NCI-H2029 treated with DMSO at 0.1 percent for 48 hours (cell line): ENCODE results near the gene PKP3.
"Not testable (repeated sequence)": the region's sequence is repeated elsewhere in the genome, so short reads cannot be mapped to it uniquely, and the experiment has no call there.

Source experiments
- DNase-seq: peaks from one replicate; lab custom pipeline; 2025; lab: John Stamatoyannopoulos, UW

The PKP3 gene

GRCh38 chr11:379205-380094 lies 14.6 kb upstream of the PKP3 start:
- no peak for DNase-seq

GRCh38 chr11:380095-380480 lies 13.9 kb upstream of the PKP3 start:
- DNase-seq: no peak

- DNase-seq: no peak
Observed at GRCh38 chr11:380491-380890, 13.5 kb upstream of the PKP3 start.

GRCh38 chr11:380996-381395 lies 13.0 kb upstream of the PKP3 start:
- no peak for DNase-seq

GRCh38 chr11:381501-382072 lies 12.4 kb upstream of the PKP3 start:
- DNase-seq: no peak

GRCh38 chr11:382081-382629 lies 11.9 kb upstream of the PKP3 start:
- no peak for DNase-seq

GRCh38 chr11:383431-383830 lies 10.6 kb upstream of the PKP3 start:
- DNase-seq: no peak

GRCh38 chr11:384511-384910 lies 9.5 kb upstream of the PKP3 start:
- no peak for DNase-seq

- DNase-seq: no peak
Observed at GRCh38 chr11:385594-386351, 8.2 kb upstream of the PKP3 start.

GRCh38 chr11:386483-386882 lies 7.5 kb upstream of the PKP3 start:
- DNase-seq: no peak

- no peak for DNase-seq
Observed at GRCh38 chr11:387193-387793, 6.7 kb upstream of the PKP3 start.

- not testable (repeated sequence) for DNase-seq
Observed at GRCh38 chr11:389369-389768, 4.6 kb upstream of the PKP3 start.

- no peak for DNase-seq
Observed at GRCh38 chr11:390175-390574, 3.8 kb upstream of the PKP3 start.

GRCh38 chr11:391117-392017 lies 2.6 kb upstream of the PKP3 start:
- DNase-seq: no peak

- no peak for DNase-seq
Observed at GRCh38 chr11:392102-392777, 1.8 kb upstream of the PKP3 start.

- no peak for DNase-seq
Observed at GRCh38 chr11:393219-394033, 583 bp upstream of the PKP3 start.

- DNase-seq: no peak
Observed at GRCh38 chr11:394858-395655, 1.0 kb downstream of the PKP3 start.

GRCh38 chr11:395866-396265 lies 1.9 kb downstream of the PKP3 start:
- no peak for DNase-seq

GRCh38 chr11:396511-396947 lies 2.5 kb downstream of the PKP3 start:
- DNase-seq: no peak
